Activated naive CD8-positive, alpha-beta T cell treated with anti-CD3 and anti-CD28 coated beads, Interleukin-2, amount 10 ng/mL, durations not matched to agents 7 days and 5 days (primary cell): Measurements from ENCODE around the gene CXCL9. TPM values are rescaled to one million over a fixed set of nuclear protein-coding genes. Genes with fewer than 3 reads are reported as not detected.
"Not testable (repeated sequence)": the region's sequence is repeated elsewhere in the genome, so short reads cannot be mapped to it uniquely, and the experiment has no call there.

Experiments
- ATAC-seq: fragments of 150-1000 bp; cut with Tn5 transposase; one replicate; pipeline ENCODE4 v1.10.0; 2021; ENCODE audit warnings: low read depth, moderate library complexity
- POLR2A ChIA-PET: fragments of 350-600 bp; sonication (Branson Sonifier 250); formaldehyde crosslinking; loops from one replicate; lab custom pipeline; 2021; ENCODE audit warnings: antibody characterized with exemption; lab: Charles Lee
- DNase-seq: peaks from one replicate; pipeline ENCODE4 v3.0.0; 2021
- H3K27ac Mint-ChIP-seq: one replicate; pipeline ENCODE4 v1.8.0; 2022; ENCODE audit warnings: mild to moderate bottlenecking, mixed read lengths
- H3K27me3 Mint-ChIP-seq: one replicate; pipeline ENCODE4 v1.8.0; 2022; ENCODE audit warnings: mild to moderate bottlenecking, moderate library complexity, mixed read lengths
- H3K36me3 Mint-ChIP-seq: one replicate; pipeline ENCODE4 v1.8.0; 2021; ENCODE audit warnings: mild to moderate bottlenecking, mixed read lengths
- H3K4me1 Mint-ChIP-seq: one replicate; pipeline ENCODE4 v1.8.0; 2021; ENCODE audit warnings: mixed read lengths
- H3K4me3 Mint-ChIP-seq: one replicate; pipeline ENCODE4 v1.8.0; 2022; ENCODE audit warnings: mild to moderate bottlenecking, moderate library complexity, mixed read lengths
- H3K9me3 Mint-ChIP-seq: one replicate; pipeline ENCODE4 v1.8.0; 2021; ENCODE audit warnings: mixed read lengths
- total RNA-seq, 2 experiments: library from RNA; stranded (reverse); gene quantifications; one replicate each; pipeline ENCODE4 v1.2.3, GENCODE V29; 2021

CXCL9 gene
- under 1 TPM; 0.20 to 0.22 TPM for total RNA-seq

DNA sequence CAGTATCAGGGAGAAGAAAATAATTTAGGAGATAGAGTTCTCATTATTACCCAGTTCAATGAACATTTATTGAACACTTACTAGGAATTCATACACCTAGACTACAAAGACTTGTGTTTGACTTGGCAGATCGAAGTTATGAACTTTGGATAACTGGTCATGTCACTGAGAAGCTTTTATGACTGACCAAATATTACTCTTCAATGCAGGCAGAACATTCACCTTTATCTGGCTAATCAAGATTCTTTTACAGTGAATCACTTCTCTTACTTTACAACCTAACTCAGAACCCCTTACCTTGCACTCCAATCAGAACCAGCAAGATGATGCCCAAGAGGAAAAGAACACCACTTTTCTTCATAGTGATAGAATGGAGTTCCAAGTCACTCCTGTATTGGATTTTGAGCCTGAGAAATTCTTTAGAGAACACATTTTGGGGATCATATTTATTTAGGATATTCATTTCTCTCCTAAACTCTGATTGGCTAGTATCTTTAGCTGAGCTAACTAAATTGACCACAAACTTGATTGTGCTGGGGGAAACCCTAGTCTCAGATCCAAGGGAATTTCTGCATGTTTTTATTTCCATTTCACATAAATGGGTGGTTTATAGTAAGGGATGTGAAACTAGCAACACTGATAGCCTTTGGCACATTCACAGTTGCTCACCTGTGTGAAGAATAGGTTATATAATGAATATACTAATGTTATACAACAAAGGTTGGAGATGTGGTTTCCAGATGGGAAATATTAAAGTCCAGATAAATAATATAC lies at the start of gene CXCL9:
TSS of gene CXCL9 (minus strand) at position 421 of the 774 bp plus-strand sequence. CDS start at position 361, 60 bp downstream.
- DNase-seq (no peak), ATAC-seq (no peak)
- H3K9me3 Mint-ChIP-seq, result no peaks in the 10 kb centered on the region
- H3K27me3 Mint-ChIP-seq, result peaks cover 22% of the 10 kb centered on the region
- POLR2A ChIA-PET, result no interaction called here
- H3K4me3 Mint-ChIP-seq, result no peak within 1 kb of the TSS
- peaks cover 11% of the 10 kb centered on the region for H3K4me1 Mint-ChIP-seq
- H3K27ac Mint-ChIP-seq, result no peak within 1 kb of the TSS
- H3K36me3 Mint-ChIP-seq, result no peaks in the 10 kb centered on the region

GRCh38 chr4:76055421-76055820 lies 48.1 kb upstream of the CXCL9 start:
- Mint-ChIP-seq H3K4me3 (no peak overlapping the region), H3K4me1 (peaks cover 17% of the 10 kb centered on the region), H3K27ac (peak overlapping the region; percentile 0), H3K36me3 (no peaks in the 10 kb centered on the region), H3K9me3 (no peaks in the 10 kb centered on the region), H3K27me3 (peaks cover 7% of the 10 kb centered on the region)
- no peak for DNase-seq
- POLR2A ChIA-PET, result no interaction called here
- ATAC-seq, result no peak

DNA sequence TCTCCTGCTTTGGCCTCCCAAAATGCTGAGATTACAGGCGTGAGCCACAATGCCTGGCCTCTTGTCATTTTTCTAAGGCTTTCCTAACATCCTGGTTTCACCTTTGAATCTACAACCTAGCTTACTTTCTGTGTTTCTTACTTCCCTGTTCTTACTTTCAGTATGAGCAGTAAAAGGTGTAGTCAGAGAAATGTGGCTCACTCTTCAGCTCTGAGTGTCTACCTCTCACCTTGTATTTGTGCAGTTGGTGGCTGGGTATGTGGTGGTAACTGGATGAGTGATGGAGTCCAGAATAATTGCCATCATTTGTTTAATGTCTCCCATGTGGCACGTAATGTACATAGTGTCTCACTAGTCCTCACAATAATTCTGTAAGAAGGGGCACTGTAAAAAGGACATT lies 47.7 kb upstream of the CXCL9 start:
- Mint-ChIP-seq H3K4me3 (no peak overlapping the region), H3K27me3 (peaks cover 7% of the 10 kb centered on the region), H3K9me3 (no peaks in the 10 kb centered on the region), H3K27ac (peak overlapping the region; percentile 0), H3K36me3 (no peaks in the 10 kb centered on the region), H3K4me1 (peaks cover 14% of the 10 kb centered on the region)
- ATAC-seq, result peak; percentile 60
- no peak for DNase-seq
- POLR2A ChIA-PET, result no interaction called here

DNA sequence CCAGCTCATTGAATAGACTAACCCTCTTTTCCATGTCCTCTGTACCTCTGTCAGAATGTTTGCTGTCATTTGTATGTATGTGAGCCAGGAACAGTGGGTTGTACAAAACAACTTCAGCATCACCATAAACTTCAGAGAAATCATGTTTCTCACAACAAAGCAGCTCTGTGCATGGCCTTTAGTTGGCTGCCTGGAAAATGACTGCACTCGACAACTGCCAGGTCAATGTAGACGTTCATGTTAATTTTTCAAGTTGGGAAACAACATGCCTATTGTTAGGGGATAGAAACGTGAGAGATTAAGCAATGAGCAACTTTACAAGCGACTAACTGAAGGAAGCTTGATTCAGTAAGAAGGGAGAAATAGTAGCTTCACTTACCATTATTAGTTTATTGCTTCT lies 46.4 kb upstream of the CXCL9 start:
- H3K36me3 Mint-ChIP-seq, result no peaks in the 10 kb centered on the region
- peaks cover 7% of the 10 kb centered on the region for H3K27me3 Mint-ChIP-seq
- H3K4me1 Mint-ChIP-seq, result peaks cover 6% of the 10 kb centered on the region
- no peak for ATAC-seq
- POLR2A ChIA-PET, result no interaction called here
- H3K4me3 Mint-ChIP-seq, result no peak overlapping the region
- H3K27ac Mint-ChIP-seq, result no peak overlapping the region
- H3K9me3 Mint-ChIP-seq, result no peaks in the 10 kb centered on the region
- DNase-seq, result no peak

- H3K36me3 Mint-ChIP-seq, H3K9me3 Mint-ChIP-seq, ATAC-seq, DNase-seq, H3K4me1 Mint-ChIP-seq, H3K27ac Mint-ChIP-seq, POLR2A ChIA-PET, H3K4me3 Mint-ChIP-seq, H3K27me3 Mint-ChIP-seq: not testable (repeated sequence)
Measured at GRCh38 chr4:76050560-76051050, 43.3 kb upstream of the CXCL9 start.

GRCh38 chr4:76049860-76050416 lies 42.6 kb upstream of the CXCL9 start:
- POLR2A ChIA-PET, H3K36me3 Mint-ChIP-seq, H3K4me3 Mint-ChIP-seq, H3K9me3 Mint-ChIP-seq, DNase-seq, H3K4me1 Mint-ChIP-seq, H3K27me3 Mint-ChIP-seq, H3K27ac Mint-ChIP-seq, ATAC-seq: not testable (repeated sequence)

DNA sequence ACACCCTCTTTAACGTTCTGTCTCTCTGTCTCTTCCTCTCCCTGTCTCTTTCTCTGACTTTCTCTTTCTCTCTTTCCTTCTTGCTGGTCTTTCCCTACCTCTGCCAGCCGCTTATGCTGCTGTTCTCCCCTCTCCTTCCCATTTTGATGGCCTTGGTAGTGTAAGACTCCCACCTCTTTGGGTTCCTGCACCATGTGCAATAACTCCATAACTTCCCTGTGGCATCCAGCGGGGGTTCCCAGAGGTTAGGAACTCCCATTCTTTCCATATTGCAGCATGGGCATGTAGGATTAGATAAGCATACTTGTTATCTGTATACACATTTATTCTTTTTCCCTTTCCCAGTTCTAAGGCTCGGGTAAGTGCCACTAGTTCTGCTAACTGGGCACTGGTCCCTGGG lies 37.4 kb upstream of the CXCL9 start:
- H3K36me3 Mint-ChIP-seq, H3K9me3 Mint-ChIP-seq, ATAC-seq, H3K27me3 Mint-ChIP-seq, DNase-seq, POLR2A ChIA-PET, H3K4me1 Mint-ChIP-seq, H3K27ac Mint-ChIP-seq, H3K4me3 Mint-ChIP-seq: not testable (repeated sequence)

DNA sequence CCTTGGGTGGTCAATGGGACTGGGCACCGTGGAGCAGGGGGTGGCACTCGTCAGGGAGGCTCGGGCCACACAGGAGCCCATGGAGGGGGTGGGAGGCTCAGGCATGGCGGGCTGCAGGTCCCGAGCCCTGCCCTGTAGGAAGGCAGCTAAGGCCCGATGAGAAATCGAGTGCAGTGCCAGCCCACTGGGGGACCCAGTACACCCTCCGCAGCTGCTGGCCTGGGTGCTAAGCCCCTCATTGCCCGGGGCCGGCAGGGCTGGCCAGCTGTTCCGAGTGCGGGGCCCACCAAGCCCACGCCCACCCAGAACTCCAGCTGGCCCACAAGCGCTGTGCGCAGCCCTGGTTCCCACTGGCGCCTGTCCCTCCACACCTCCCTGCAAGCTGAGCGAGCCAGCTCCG lies 36.0 kb upstream of the CXCL9 start:
- H3K4me1 Mint-ChIP-seq, DNase-seq, H3K27ac Mint-ChIP-seq, H3K9me3 Mint-ChIP-seq, H3K27me3 Mint-ChIP-seq, H3K4me3 Mint-ChIP-seq, ATAC-seq, POLR2A ChIA-PET, H3K36me3 Mint-ChIP-seq: not testable (repeated sequence)

GRCh38 chr4:76042241-76042998 lies 35.1 kb upstream of the CXCL9 start:
- H3K36me3 Mint-ChIP-seq, H3K4me3 Mint-ChIP-seq, H3K27ac Mint-ChIP-seq, H3K9me3 Mint-ChIP-seq, H3K4me1 Mint-ChIP-seq, POLR2A ChIA-PET, ATAC-seq, DNase-seq, H3K27me3 Mint-ChIP-seq: not testable (repeated sequence)

DNA sequence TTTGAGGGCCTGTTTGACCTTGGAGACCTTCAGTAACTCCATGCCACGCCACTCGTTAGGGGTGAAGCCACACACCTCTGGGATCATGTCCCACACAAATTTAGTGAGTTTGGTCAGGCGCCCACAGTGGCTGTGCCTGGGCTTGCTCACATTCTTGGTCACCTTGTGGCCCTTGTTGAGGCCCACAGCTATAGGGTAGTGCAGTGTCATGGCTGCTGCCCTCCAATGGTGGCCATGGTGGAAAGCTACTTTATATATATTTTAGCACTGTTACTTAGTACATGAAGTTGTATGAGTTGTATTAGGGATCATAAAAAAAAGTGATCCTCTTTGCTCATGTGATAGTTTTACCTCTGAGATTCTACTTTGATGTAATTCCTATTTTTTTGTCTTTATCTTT lies 29.5 kb upstream of the CXCL9 start:
- Mint-ChIP-seq H3K9me3 (no peaks in the 10 kb centered on the region), H3K4me1 (peaks cover 5% of the 10 kb centered on the region), H3K27ac (no peak overlapping the region), H3K36me3 (no peaks in the 10 kb centered on the region), H3K27me3 (no peaks in the 10 kb centered on the region), H3K4me3 (no peak overlapping the region)
- POLR2A ChIA-PET, result no interaction called here
- DNase-seq (no peak), ATAC-seq (no peak)

DNA sequence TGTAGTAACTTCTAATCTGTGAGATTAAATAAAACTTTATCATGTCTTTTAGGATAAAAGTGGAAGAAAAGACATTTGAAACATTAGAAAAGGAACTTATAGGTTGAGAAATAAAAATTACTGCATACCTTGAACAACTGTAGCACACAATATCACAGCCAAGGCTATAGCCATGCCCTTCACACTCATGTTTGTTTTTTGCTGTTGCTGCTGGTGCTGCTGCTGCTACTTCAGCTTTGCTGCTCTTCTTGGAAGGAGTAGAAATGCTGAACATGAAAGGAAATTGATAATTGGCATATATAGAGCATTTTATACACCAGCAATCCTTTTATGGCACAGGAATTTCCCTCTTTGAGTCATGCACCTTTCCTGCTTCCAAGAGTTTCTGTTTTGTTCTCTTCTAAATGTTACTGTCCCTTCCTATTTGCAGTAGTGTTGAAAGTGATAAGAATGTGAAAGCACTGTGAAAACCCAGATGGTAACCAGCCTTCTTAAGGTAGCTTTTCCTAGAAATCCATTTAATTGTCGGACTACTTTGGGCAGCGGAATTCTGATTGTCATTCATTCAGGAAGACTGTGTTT lies 28.6 kb upstream of the CXCL9 start, which contains the start of gene CXCL11:
TSS of gene CXCL11 (minus strand) at position 272 of the 582 bp plus-strand sequence. CDS start at position 189, 83 bp downstream.
- H3K4me3 Mint-ChIP-seq, result no peak within 1 kb of the TSS
- no peak within 1 kb of the TSS for H3K27ac Mint-ChIP-seq
- ATAC-seq (no peak), DNase-seq (no peak)
- POLR2A ChIA-PET, result no interaction called here
- no peaks in the 10 kb centered on the region for H3K9me3 Mint-ChIP-seq
- peaks cover 4% of the 10 kb centered on the region for H3K4me1 Mint-ChIP-seq
- H3K27me3 Mint-ChIP-seq, result no peaks in the 10 kb centered on the region
- no peaks in the 10 kb centered on the region for H3K36me3 Mint-ChIP-seq

GRCh38 chr4:76035141-76035540 lies 27.8 kb upstream of the CXCL9 start:
- no peak for DNase-seq
- Mint-ChIP-seq H3K9me3 (no peaks in the 10 kb centered on the region), H3K27ac (no peak overlapping the region), H3K27me3 (no peaks in the 10 kb centered on the region), H3K4me1 (peaks cover 4% of the 10 kb centered on the region), H3K4me3 (no peak overlapping the region), H3K36me3 (no peaks in the 10 kb centered on the region)
- ATAC-seq, result no peak
- POLR2A ChIA-PET, result no interaction called here

GRCh38 chr4:76029300-76029699 lies 22.0 kb upstream of the CXCL9 start:
- ATAC-seq (no peak), DNase-seq (no peak)
- Mint-ChIP-seq H3K4me1 (peaks cover 15% of the 10 kb centered on the region), H3K9me3 (no peaks in the 10 kb centered on the region), H3K27me3 (no peaks in the 10 kb centered on the region), H3K27ac (no peak overlapping the region), H3K4me3 (no peak overlapping the region), H3K36me3 (no peaks in the 10 kb centered on the region)
- POLR2A ChIA-PET, result no interaction called here
